ENCODE data around the gene FUT8.

The FUT8 gene

DNA sequence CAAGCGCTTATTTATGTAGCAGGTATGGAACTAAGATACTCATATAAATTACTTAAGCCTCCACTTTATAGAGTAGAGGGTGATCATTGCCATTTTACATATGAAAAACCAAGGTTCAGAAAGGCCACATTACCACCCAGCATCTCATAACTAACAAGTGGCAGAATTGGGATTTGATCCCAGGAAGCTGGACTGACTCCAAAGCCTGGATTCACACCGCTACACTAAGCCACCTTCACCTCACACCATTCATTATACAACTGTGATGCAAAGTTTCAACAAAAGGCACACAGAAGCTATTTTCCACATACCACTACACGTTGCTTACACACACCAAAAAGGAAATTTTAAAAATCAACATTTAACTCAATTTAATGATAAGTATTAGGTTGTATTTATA is 370.6 kb downstream of the FUT8 start:
- DNase-seq, result no peak

DNA sequence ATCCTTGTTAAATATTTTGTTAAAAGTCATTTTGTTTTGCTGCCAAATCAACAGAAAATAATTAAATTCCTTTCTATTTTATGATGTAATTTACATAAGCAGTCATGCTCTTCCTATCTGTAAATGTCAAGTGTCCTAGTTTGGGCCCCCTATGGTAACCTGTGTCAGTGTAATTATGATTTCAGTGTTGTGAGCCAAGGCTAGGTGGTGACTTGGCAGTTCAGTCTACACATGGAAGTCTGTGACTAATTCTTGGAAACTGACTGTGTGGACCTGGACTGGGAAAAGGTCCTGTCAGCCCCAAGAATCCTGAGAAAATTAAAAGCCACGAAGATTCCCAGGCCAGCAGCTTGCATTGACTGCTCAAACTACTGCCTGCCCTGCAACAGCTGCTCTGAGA is 371.0 kb downstream of the FUT8 start:
- DNase-seq, result no peak

DNA sequence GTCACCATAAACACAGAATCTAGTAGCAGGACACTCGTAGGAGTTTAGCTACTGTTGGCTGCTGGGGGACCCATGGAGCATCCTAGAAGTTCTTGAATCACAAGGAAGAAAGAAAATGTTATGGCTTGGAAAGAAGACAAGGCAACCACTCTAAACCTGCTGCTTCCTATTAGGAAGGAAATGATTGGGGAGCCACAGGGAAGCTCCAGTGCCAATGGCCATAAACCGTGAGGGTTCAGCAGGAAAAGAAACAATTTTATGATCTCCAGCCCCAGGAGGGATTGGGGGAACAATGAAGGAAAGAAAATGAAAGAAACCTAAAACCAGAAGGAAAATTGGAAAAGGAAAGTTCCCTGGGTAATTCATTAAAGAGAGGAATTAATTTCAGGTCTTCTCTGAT is 372.0 kb downstream of the FUT8 start:
- DNase-seq, result no peak

DNA sequence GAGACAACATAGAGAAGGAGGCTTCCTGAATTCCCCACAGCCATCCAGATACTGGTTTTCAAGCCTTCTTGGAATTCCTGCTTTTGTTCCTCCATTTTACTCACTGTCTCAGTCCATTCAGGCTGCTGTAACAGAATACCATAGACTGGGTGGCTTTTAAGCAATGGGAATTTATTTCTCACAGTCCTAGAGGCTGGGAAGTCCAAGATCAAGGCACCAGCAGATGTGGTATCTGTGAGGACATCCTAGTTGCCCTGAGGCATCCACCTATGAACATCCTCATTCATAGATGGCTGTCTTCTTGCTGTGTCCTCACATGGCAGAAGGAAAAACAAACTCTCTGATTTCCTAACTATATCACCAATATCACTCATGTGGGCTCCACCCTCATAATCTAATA is 374.9 kb downstream of the FUT8 start:
- DNase-seq, result no peak

DNA sequence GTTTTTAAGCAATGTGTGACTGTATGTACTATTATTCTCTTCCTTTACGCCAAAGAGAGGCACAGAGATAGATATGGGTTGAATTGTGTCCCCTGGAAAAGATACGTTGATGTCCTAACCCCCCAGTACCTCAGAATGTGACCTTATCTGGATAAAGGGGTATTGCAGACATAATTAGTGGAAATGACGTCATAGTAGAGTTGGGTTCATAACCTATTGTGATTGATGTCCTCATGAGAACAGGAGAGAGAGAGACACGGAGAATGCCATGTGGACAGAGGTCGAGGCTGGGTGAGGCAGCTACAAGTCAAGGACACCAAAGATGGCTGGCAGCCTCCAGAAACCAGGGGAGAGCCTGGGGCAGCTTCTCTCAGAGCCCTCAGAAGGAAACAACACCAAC is 376.3 kb downstream of the FUT8 start:
- DNase-seq, result no peak

DNA sequence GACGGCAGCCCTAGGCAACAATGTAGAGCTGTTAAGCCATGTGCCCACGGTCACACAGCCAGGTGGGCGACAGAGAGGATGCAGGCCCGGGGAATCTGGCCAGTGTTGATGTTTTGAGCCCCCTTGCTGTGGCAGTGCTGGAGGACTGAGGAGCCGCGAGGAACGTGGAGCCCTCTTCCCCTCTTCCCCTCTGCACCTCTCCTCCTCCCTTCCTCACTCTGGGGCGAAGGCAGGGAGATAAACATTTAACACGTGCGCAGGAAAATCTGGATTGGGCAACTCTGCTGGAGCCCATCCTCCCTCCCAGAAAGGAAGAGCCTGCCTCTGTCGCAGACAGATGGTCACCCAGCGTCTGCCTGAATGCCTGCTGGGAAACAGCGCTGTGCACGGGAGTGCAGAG is 376.8 kb downstream of the FUT8 start:
- peak; percentile 36 for DNase-seq

DNA sequence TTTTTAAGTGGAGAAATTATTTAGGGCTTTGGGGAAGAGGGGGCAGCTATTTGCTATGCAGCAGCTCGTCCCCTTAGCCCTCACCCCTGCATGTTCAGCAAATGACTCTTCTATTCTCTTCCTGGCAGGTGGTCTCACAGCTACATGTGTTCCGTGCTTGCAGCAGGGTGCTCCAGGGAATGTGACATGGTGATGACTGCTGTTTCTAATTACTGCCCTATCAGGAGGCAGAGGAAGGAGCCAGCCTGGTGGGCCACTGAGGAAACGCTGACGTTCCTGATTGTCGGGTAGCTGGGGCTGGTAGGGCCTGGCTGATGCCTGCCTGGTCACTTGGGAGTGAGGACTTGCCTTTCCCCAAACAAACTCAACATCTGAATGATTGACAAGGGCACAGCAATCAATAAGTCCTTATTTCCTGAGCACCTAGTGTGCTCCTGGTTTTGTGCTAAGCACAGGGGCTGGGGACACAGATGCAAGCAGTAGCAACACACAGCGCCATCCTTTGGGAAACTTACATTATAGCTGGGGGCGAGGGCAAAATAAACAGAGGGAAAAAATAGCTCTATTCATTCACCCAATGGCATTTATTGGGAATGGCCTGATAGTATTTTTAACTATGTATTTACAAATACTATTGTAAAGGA is 377.8 kb downstream of the FUT8 start:
- no peak for DNase-seq

DNA sequence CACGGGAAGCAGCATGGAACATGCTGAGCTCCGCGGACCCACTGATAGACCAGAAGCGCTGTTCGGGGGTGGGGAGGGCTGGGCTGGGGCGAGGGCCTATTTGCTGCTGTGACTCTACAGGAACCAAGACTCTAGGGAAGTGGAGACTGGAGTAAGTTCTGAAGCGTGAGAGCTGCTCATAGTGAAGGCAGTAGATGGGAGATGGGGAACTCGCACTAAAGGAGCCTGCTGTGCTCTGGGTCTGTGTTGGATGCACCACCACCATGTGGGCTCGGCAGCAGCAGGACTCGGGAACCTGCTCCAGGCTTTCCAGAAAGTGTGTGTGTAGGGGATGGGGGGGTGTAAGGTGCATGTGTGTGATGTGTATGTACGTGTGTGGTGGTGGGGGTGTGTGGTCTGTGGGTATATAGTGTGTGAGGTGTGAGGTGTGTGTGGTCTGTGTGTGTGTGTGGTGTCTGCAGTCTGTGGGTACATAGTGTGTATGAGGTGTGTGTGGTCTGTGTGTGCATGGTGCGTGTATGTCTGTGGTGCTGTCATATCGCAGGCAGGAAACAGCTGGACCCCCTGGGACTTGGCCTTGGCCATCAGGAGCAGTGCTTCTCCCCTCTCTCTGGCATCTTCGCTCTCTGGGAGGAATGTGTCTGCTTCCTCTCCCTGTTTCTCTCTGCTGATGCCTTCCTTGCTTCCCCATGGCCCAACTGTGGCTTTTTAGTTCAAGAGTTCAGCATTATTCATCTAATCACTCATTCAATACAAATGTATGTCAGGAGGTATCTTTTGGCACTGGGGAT is 378.9 kb downstream of the FUT8 start:
- DNase-seq, result peak; percentile 19

DNA sequence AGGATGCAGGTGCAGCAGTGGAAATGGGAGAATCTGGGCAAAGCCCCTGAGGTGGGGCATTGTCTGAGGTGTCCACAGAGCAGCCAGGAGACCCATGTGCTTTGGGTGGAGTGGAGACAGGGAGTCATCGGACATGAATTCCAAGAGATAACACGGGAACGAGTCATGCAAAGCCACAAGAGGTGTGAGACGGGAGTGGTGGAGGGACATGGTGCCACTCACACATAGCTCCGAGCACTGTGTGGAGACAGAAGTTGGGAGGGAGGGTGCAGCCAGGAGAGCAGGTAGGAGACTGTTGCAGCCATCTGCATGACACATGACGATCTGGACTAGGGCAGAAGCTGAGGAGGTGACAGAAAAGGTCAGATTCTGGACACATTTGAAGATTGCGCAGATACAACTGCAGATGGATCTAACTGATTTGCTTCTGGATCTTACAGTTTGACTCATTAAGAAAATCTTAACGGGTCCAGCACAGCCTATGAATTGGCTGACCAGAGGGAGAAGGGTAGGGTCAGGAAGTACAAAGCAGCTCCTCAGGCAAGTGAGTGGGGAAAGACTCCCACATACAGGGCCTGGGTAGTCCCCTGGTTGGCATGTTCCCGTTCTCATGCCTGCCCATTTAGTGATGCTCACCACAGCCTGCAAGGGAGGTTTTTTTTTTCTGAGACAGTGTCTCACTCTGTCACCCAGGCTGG is 379.8 kb downstream of the FUT8 start:
- no peak for DNase-seq

Measured in retina (tissue), 1 donor.